Sigmoid colon (tissue), 7 donors: ENCODE measurements around the gene SCAI. TPM values are rescaled to one million over a fixed set of nuclear protein-coding genes. Genes with fewer than 3 reads are reported as not detected.
"Not testable (repeated sequence)": the region's sequence is repeated elsewhere in the genome, so short reads cannot be mapped to it uniquely, and the experiment has no call there.

Experiments used
- DNase-seq: peaks from one replicate; pipeline ENCODE4 v3.0.0-alpha.2; 2019
- H3K27ac ChIP-seq, 4 donors: fragments of 200-600 bp; sonication (generic); one replicate each; pipeline ENCODE4 v1.5.1; 2016 to 2019; ENCODE audit warnings: mild to moderate bottlenecking in 1 of 4
- H3K27me3 ChIP-seq, 3 donors: fragments of 200-600 bp; sonication (generic); one replicate each; pipeline ENCODE4 v1.5.1; 2019; ENCODE audit warnings: mild to moderate bottlenecking in 1 of 3
- H3K36me3 ChIP-seq, 4 donors: fragments of 200-600 bp; sonication (generic); one replicate each; pipeline ENCODE4 v1.5.1; 2016 to 2019
- H3K4me1 ChIP-seq, 4 donors: fragments of 200-600 bp; sonication (generic); one replicate each; pipeline ENCODE4 v1.5.1; 2017 to 2019
- H3K4me3 ChIP-seq, 4 donors: fragments of 200-600 bp; sonication (generic); one replicate each; pipeline ENCODE4 v1.5.1; 2017 to 2019; ENCODE audit warnings: mild to moderate bottlenecking in 2 of 4, moderate library complexity in 1 of 4
- H3K9me3 ChIP-seq, 4 donors: fragments of 200-600 bp in 3 of 4; sonication (generic) in 3 of 4; one replicate each; pipeline versions ENCODE4 v1.5.1 to v1.6.1; 2013 to 2019
- EP300 ChIP-seq, 4 donors: sonication (generic); formaldehyde crosslinking; IDR thresholded peaks; one replicate each; pipeline ENCODE4 v1.6.1; 2017; ENCODE audit warnings: antibody characterized with exemption in 4 of 4
- POLR2A ChIP-seq, 2 donors: fragments of 450-650 bp; IDR thresholded peaks; one replicate each; pipeline ENCODE4 v1.6.1; 2016; ENCODE audit warnings: antibody characterized with exemption in 2 of 2, mild to moderate bottlenecking in 2 of 2, moderate library complexity in 2 of 2
- POLR2AphosphoS5 ChIP-seq, 4 donors: sonication (generic); formaldehyde crosslinking; IDR thresholded peaks; one replicate each; pipeline ENCODE4 v1.6.1; 2017; ENCODE audit warnings: antibody characterized with exemption in 4 of 4
- WGBS, 2 donors: extraction: QIAGEN DNeasy Blood & Tissue Kit; methylation state at CpG; one replicate each; pipeline ENCODE4 v1.1.7; 2013; 5-methylcytosine and 5-hydroxymethylcytosine counted together
- intact Hi-C: fragments of 100-400 bp; cut with DNase I; formaldehyde crosslinking; loops from one replicate; pipeline ENCODE4 v1.15.1; 2023
- polyA plus RNA-seq, 3 donors: library from polyadenylated mRNA; stranded (reverse); fragments of 200-250 nt; gene quantifications; one replicate each; pipeline ENCODE4 v1.2.3, GENCODE V29; 2013
- total RNA-seq, 4 donors: library from RNA; depleted of rRNA; stranded (reverse); fragments of >200 nt; gene quantifications; one replicate each; pipeline ENCODE4 v1.1.0, GENCODE V29; 2016
- TF ChIP-seq, protein P1 (sequence below), 4 experiments: fragments of 450-650 bp in 3 of 4; fragments of 200-600 bp in 1 of 4; IDR thresholded peaks; one replicate each; pipeline ENCODE4 v1.5.1; 2016 to 2019; ENCODE audit warnings: antibody characterized with exemption in 4 of 4, mild to moderate bottlenecking in 3 of 4, moderate library complexity in 2 of 4
- donor health status: healthy with polysubstance abuse.
- donor health status: Bipolar disorder and iron deficiency.
- donor health status: healthy.

SCAI gene
- total and polyA plus RNA-seq, 7 donors, result under 0.01 to 15.8 (median 5.4) TPM

DNA sequence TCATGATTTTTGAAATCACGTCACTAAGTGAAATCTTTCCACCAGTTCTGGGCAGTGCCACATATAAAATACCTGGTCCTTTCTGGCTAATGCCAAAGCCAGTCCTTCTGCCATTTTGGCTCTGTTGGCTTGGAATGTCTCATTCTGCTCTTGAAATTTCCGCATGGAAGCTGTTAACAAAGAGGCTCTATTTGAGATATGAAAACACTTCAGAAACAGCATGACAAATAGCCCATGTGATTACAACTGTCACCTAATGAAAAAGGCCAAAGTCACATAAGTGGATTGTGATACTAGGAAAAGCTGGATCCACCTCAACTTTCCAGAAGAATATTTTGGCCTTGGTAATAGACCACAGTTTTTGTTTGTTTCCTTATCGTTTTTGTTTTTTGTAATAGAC is 215.2 kb downstream of the SCAI start:
- TF ChIP-seq POLR2A (IDR thresholded peaks at IDR 0.05) (no peak), EP300 (IDR thresholded peaks at IDR 0.05) (no peak), POLR2AphosphoS5 (IDR thresholded peaks at IDR 0.05) (no peak)
- TF ChIP-seq, protein P1, sequence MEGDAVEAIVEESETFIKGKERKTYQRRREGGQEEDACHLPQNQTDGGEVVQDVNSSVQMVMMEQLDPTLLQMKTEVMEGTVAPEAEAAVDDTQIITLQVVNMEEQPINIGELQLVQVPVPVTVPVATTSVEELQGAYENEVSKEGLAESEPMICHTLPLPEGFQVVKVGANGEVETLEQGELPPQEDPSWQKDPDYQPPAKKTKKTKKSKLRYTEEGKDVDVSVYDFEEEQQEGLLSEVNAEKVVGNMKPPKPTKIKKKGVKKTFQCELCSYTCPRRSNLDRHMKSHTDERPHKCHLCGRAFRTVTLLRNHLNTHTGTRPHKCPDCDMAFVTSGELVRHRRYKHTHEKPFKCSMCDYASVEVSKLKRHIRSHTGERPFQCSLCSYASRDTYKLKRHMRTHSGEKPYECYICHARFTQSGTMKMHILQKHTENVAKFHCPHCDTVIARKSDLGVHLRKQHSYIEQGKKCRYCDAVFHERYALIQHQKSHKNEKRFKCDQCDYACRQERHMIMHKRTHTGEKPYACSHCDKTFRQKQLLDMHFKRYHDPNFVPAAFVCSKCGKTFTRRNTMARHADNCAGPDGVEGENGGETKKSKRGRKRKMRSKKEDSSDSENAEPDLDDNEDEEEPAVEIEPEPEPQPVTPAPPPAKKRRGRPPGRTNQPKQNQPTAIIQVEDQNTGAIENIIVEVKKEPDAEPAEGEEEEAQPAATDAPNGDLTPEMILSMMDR (IDR thresholded peaks at IDR 0.05), result no peak
- H3K9me3 ChIP-seq, result no peaks in the 10 kb centered on the region
- 91 to 94% methylated on average over 3 of the region's 3 CpGs for WGBS, 2 donors
- H3K4me3 ChIP-seq, result no peak overlapping the region
- DNase-seq, result no peak
- no peaks in the 10 kb centered on the region for H3K4me1 ChIP-seq
- intact Hi-C loops, result no loop called here
- peaks cover 13 to 95% (median 15%) of the 10 kb centered on the region in 4 donors for H3K36me3 ChIP-seq
- no peak overlapping the region for H3K27ac ChIP-seq
- H3K27me3 ChIP-seq, result no peaks in the 10 kb centered on the region

DNA sequence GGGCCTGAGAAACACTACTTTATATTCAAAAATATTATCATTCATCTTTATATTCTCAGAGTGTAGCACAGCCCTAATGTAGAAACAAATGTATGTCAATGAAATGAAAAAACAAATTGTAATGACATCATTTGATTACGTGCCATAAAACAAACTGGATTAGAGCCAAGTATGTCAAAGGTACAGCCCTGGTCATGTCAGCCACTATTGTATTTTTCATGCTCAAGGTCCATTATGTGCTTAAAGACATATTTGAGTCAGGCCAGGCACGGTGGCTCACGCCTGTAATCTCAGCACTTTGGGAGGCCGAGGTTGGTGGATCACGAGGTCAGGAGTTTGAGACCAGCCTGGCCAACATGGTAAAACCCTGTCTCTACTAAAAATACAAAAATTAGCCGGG is 222.9 kb downstream of the SCAI start:
- H3K9me3 ChIP-seq, H3K27ac ChIP-seq, intact Hi-C loops, H3K4me3 ChIP-seq, DNase-seq, H3K4me1 ChIP-seq, H3K27me3 ChIP-seq: not testable (repeated sequence)
- 44 to 81% methylated on average over 6 of the region's 6 CpGs for WGBS, 2 donors
- H3K36me3 ChIP-seq, result peaks cover 18 to 75% (median 28%) of the 10 kb centered on the region in 4 donors

DNA sequence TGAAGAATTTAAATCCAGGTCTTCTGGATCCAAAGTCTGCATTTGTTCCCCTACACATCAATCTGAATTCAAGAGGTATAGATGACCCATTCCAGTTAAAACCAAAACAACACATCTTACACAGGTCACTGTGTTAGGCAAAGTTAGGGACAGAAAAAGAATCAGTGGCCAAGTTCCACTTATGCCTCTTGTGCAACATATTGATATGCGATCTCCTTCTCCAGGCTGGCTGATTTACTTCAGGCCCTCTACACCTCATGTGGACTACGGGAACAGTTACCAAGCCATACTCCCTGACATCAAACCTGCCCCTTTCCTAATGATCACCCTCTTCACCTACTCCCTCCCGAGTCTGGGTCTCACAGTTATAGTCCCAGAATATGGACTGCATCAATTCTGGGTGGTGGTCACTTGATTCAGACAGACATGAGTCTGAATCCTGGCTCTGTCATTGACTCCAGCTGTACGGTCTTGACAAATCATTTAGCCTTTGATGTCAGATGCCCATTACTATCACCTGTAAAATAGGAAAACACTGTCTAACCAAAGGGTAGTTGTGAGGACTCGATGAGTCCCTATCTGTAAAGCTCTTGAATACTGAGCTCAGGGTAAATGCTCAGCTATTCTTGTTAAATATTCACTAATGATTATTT is 228.4 kb downstream of the SCAI start:
- intact Hi-C loops, result no loop called here
- DNase-seq, result no peak
- Histone ChIP-seq H3K27ac (no peak overlapping the region), H3K36me3 (peaks cover 5 to 70% (median 28%) of the 10 kb centered on the region in 4 donors), H3K27me3 (no peaks in the 10 kb centered on the region), H3K4me3 (no peak overlapping the region), H3K4me1 (no peaks in the 10 kb centered on the region), H3K9me3 (no peaks in the 10 kb centered on the region)
- 97 to 98% methylated on average over 5 of the region's 5 CpGs for WGBS, 2 donors
- TF ChIP-seq EP300 (IDR thresholded peaks at IDR 0.05) (no peak), POLR2A (IDR thresholded peaks at IDR 0.05) (no peak), POLR2AphosphoS5 (IDR thresholded peaks at IDR 0.05) (no peak)
- TF ChIP-seq, protein P1 (IDR thresholded peaks at IDR 0.05), result no peak

DNA sequence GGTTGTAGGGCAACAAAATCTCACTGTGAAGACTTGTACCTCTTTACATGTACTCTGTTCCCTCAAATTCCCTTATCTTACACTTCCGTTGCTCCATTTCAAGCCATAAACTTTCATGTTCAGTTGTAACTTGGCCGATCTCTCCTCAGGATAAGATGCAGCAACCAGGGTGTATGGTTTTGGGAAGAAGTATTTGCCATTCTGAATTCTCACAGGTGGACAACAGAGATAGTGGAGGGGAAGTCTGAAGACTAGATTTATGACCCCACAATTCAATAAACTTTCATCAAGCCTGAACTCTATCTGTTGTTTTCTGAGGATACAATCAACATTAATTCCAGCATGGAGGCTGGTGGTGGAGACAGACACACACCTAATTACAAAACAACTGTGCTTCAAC is 229.9 kb downstream of the SCAI start:
- Histone ChIP-seq H3K27me3 (no peaks in the 10 kb centered on the region), H3K9me3 (no peaks in the 10 kb centered on the region), H3K4me1 (no peaks in the 10 kb centered on the region), H3K36me3 (peaks cover 0 to 70% (median 21%) of the 10 kb centered on the region in 4 donors), H3K4me3 (no peak overlapping the region), H3K27ac (no peak overlapping the region)
- TF ChIP-seq, protein P1 (IDR thresholded peaks at IDR 0.05), result no peak
- TF ChIP-seq POLR2A (IDR thresholded peaks at IDR 0.05), result no peak
- no peak for TF ChIP-seq EP300 (IDR thresholded peaks at IDR 0.05)
- TF ChIP-seq POLR2AphosphoS5 (IDR thresholded peaks at IDR 0.05), result no peak
- intact Hi-C loops, result no loop called here
- DNase-seq, result no peak
- WGBS, 2 donors, result 93 to 95% methylated on average over 2 of the region's 2 CpGs

DNA sequence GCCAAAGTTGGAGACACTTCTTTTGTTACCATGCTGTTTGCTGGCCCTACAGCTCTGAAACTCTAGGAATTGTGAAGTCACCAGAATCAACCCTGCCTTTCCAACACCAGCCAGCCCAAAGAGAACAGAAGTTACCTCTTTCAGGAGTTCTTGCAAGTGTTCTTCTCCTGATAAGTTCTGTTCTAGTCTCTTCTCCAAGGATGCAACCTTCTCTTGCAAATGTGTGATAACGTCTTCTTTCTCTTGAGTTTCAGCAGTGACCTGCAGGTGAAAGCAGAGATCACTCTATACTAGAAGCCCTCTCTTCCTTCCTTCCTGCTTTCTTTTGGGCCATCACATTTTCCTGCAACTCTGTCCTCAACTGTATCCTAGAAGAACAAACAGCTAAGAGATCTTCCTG is 231.6 kb downstream of the SCAI start:
- 94 to 98% methylated on average over 1 of the region's 1 CpG for WGBS, 2 donors
- peaks cover 0 to 78% (median 20%) of the 10 kb centered on the region in 4 donors for H3K36me3 ChIP-seq
- peaks cover 0 to 5% (median 0%) of the 10 kb centered on the region in 4 donors for H3K4me1 ChIP-seq

More for the DNA sequence above, 231.6 kb downstream of the SCAI start:
- Histone ChIP-seq H3K4me3 (no peak overlapping the region), H3K27me3 (no peaks in the 10 kb centered on the region), H3K9me3 (no peaks in the 10 kb centered on the region), H3K27ac (no peak overlapping the region)
- intact Hi-C loops, result no loop called here
- TF ChIP-seq POLR2A (IDR thresholded peaks at IDR 0.05), result no peak
- TF ChIP-seq, protein P1 (IDR thresholded peaks at IDR 0.05), result no peak
- no peak for TF ChIP-seq EP300 (IDR thresholded peaks at IDR 0.05)
- TF ChIP-seq POLR2AphosphoS5 (IDR thresholded peaks at IDR 0.05), result no peak
- DNase-seq, result no peak
